GM23248 (cell line): ENCODE results near the gene ST3GAL2. TPM values are rescaled to one million over a fixed set of nuclear protein-coding genes. Genes with fewer than 3 reads are reported as not detected.

ENCODE experiments used
- DNase-seq: peaks from one replicate; pipeline ENCODE4 v3.0.0-alpha.2; 2015
- H2AFZ ChIP-seq: fragments of 200-600 bp; sonication (generic); 2 replicates; pipeline ENCODE4 v1.6.1; 2016; ENCODE audit warnings: antibody characterized with exemption
- H3F3A ChIP-seq: fragments of 200-600 bp; sonication (generic); 2 replicates; pipeline ENCODE4 v1.6.1; 2016; ENCODE audit warnings: mild to moderate bottlenecking, antibody characterized with exemption, mixed run types; ENCODE audit not compliant: insufficient read depth
- H3K27ac ChIP-seq: fragments of 200-600 bp; sonication (generic); 2 replicates; pipeline ENCODE4 v1.5.1; 2016; ENCODE audit warnings: mild to moderate bottlenecking
- H3K27me3 ChIP-seq: fragments of 200-600 bp; sonication (generic); replicated peaks from 2 replicates; pipeline ENCODE4 v1.6.1; 2016; ENCODE audit warnings: mild to moderate bottlenecking; ENCODE audit not compliant: insufficient read depth
- H3K36me3 ChIP-seq: fragments of 200-600 bp; sonication (generic); 2 replicates; pipeline ENCODE4 v1.6.1; 2016; ENCODE audit warnings: low read depth, mild to moderate bottlenecking
- H3K4me1 ChIP-seq: fragments of 200-600 bp; sonication (generic); 2 replicates; pipeline ENCODE4 v1.6.1; 2016; ENCODE audit warnings: mild to moderate bottlenecking; ENCODE audit not compliant: insufficient read depth
- H3K4me2 ChIP-seq: fragments of 200-600 bp; sonication (generic); one replicate; pipeline ENCODE4 v1.6.1; 2016; ENCODE audit warnings: mild to moderate bottlenecking; ENCODE audit not compliant: unreplicated experiment
- H3K4me3 ChIP-seq: fragments of 200-600 bp; sonication (generic); 2 replicates; pipeline ENCODE4 v1.5.1; 2016; ENCODE audit warnings: mild to moderate bottlenecking
- H3K79me2 ChIP-seq: fragments of 200-600 bp; sonication (generic); 2 replicates; pipeline ENCODE4 v1.6.1; 2016; ENCODE audit warnings: mild to moderate bottlenecking; ENCODE audit not compliant: insufficient read depth
- H3K9ac ChIP-seq: fragments of 200-600 bp; sonication (generic); 2 replicates; pipeline ENCODE4 v1.6.1; 2016; ENCODE audit warnings: mild to moderate bottlenecking
- H3K9me2 ChIP-seq: fragments of 200-600 bp; sonication (generic); 2 replicates; pipeline ENCODE4 v1.6.1; 2016; ENCODE audit warnings: mixed run types, mild to moderate bottlenecking, moderate library complexity; ENCODE audit not compliant: insufficient read depth
- H3K9me3 ChIP-seq: fragments of 200-600 bp; sonication (generic); one replicate; pipeline ENCODE4 v1.6.1; 2017; ENCODE audit warnings: low read depth
- H4K20me1 ChIP-seq: fragments of 200-600 bp; sonication (generic); 2 replicates; pipeline ENCODE4 v1.6.0; 2016; ENCODE audit not compliant: insufficient read depth
- EZH2 ChIP-seq: fragments of 200-600 bp; sonication (generic); IDR thresholded peaks from 2 replicates; pipeline ENCODE4 v1.6.1; 2018; ENCODE audit warnings: antibody characterized with exemption, mild to moderate bottlenecking; ENCODE audit not compliant: insufficient read depth, poor library complexity, severe bottlenecking
- EZH2phosphoT487 ChIP-seq: fragments of 200-600 bp; sonication (generic); IDR thresholded peaks from 2 replicates; pipeline ENCODE4 v1.6.1; 2018; ENCODE audit warnings: antibody characterized with exemption, moderate library complexity, mild to moderate bottlenecking, low read depth; ENCODE audit not compliant: insufficient read depth
- whole genome bisulfite sequencing, 2 experiments: methylation state at CpG; one replicate each; pipeline ENCODE4 v1.1.6; 2015 to 2017; ENCODE audit warnings: low lambda C conversion rate in 2 of 2, low coverage in 1 of 2; ENCODE audit errors: missing lambda C conversion rate in 2 of 2; 5-methylcytosine and 5-hydroxymethylcytosine counted together
- in situ Hi-C: fragments of 300-500 bp; cut with MboI; formaldehyde crosslinking; loops from 2 replicates; pipeline ENCODE4 v1.15.0; 2020
- polyA plus RNA-seq: library from polyadenylated mRNA; unstranded; fragments of >200 nt; fragmentation: Nextera tagmentation; extraction: Ambion mirVana; gene quantifications from 2 replicates; pipeline ENCODE4 v1.2.1, GENCODE V29; 2016
- total RNA-seq: library from RNA; depleted of rRNA; stranded (reverse); fragments of >200 nt; shearing (Covaris generic); gene quantifications from 2 replicates; pipeline ENCODE4 v1.2.3, GENCODE V29; 2014

Gene ST3GAL2
- total and polyA plus RNA-seq, 2 experiments from 2014 or later = 10.8 to 32.5 TPM

GRCh38 chr16:70473446-70474319 lies 34.8 kb upstream of the ST3GAL2 start:
- no peaks in the 10 kb centered on the region for H3K79me2 ChIP-seq
- no peak overlapping the region for H3K4me3 ChIP-seq
- no peaks in the 10 kb centered on the region for H3K27me3 ChIP-seq
- WGBS, 2 experiments = 90 to 93% methylated on average over 21 of the region's 21 CpGs
- H3K4me1 ChIP-seq = peaks cover 11% of the 10 kb centered on the region
- no peak overlapping the region for H3K27ac ChIP-seq
- H2AFZ ChIP-seq = no peak overlapping the region
- no peak for DNase-seq
- no peak for TF ChIP-seq EZH2
- no peak for TF ChIP-seq EZH2phosphoT487
- no peaks in the 10 kb centered on the region for H3K36me3 ChIP-seq
- no peaks in the 10 kb centered on the region for H3K9me2 ChIP-seq
- no peaks in the 10 kb centered on the region for H3K9me3 ChIP-seq
- H3K9ac ChIP-seq = no peak overlapping the region
- in situ Hi-C loops = no loop called here
- no peaks in the 10 kb centered on the region for H4K20me1 ChIP-seq
- H3K4me2 ChIP-seq = no peak overlapping the region
- H3F3A ChIP-seq = no peaks in the 10 kb centered on the region; the same call in 1 of the 2 replicates

- in situ Hi-C loops = no loop called here
- TF ChIP-seq EZH2phosphoT487 (no peak), EZH2 (no peak)
- Histone ChIP-seq H2AFZ (no peak overlapping the region), H3K4me2 (no peak overlapping the region), H3K36me3 (no peaks in the 10 kb centered on the region), H3F3A (no peaks in the 10 kb centered on the region; the same call in 1 of the 2 replicates), H3K4me3 (no peak overlapping the region), H3K9me3 (no peaks in the 10 kb centered on the region), H3K79me2 (no peaks in the 10 kb centered on the region), H4K20me1 (no peaks in the 10 kb centered on the region), H3K27me3 (no peaks in the 10 kb centered on the region), H3K9ac (no peak overlapping the region), H3K4me1 (peaks cover 11% of the 10 kb centered on the region), H3K9me2 (no peaks in the 10 kb centered on the region), H3K27ac (no peak overlapping the region)
- DNase-seq = no peak
- WGBS, 2 experiments = 88 to 92% methylated on average over 20 to 28 of the region's 28 CpGs
Observed at GRCh38 chr16:70472786-70473433, 34.0 kb upstream of the ST3GAL2 start.

- H3K27me3 ChIP-seq = no peaks in the 10 kb centered on the region
- no peak overlapping the region for H3K4me3 ChIP-seq
- H3F3A ChIP-seq = no peaks in the 10 kb centered on the region
- no peak overlapping the region for H3K9ac ChIP-seq
- no peaks in the 10 kb centered on the region for H3K79me2 ChIP-seq
- H4K20me1 ChIP-seq = no peaks in the 10 kb centered on the region
- H3K4me1 ChIP-seq = no peaks in the 10 kb centered on the region
- TF ChIP-seq EZH2 (no peak), EZH2phosphoT487 (no peak)
- in situ Hi-C loops = no loop called here
- peak; percentile 28 for DNase-seq
- no peaks in the 10 kb centered on the region for H3K36me3 ChIP-seq
- no peak overlapping the region for H2AFZ ChIP-seq
- H3K27ac ChIP-seq = no peak overlapping the region
- no peaks in the 10 kb centered on the region for H3K9me2 ChIP-seq
- H3K4me2 ChIP-seq = no peak overlapping the region
- 73 to 75% methylated on average over 16 to 17 of the region's 17 CpGs for WGBS, 2 experiments
- no peaks in the 10 kb centered on the region for H3K9me3 ChIP-seq
Observed at GRCh38 chr16:70470927-70471341, 32.0 kb upstream of the ST3GAL2 start.

GRCh38 chr16:70470141-70470926 lies 31.4 kb upstream of the ST3GAL2 start:
- H2AFZ ChIP-seq = no peak overlapping the region
- H3K4me1 ChIP-seq = no peaks in the 10 kb centered on the region
- H3F3A ChIP-seq = no peaks in the 10 kb centered on the region
- no peaks in the 10 kb centered on the region for H3K9me3 ChIP-seq
- no peaks in the 10 kb centered on the region for H4K20me1 ChIP-seq
- no peak overlapping the region for H3K4me3 ChIP-seq
- no peak overlapping the region for H3K4me2 ChIP-seq
- WGBS, 2 experiments = 88 to 91% methylated on average over 10 of the region's 10 CpGs
- DNase-seq = no peak
- no peaks in the 10 kb centered on the region for H3K36me3 ChIP-seq
- H3K79me2 ChIP-seq = no peaks in the 10 kb centered on the region
- no peak overlapping the region for H3K9ac ChIP-seq
- in situ Hi-C loops = no loop called here
- TF ChIP-seq EZH2 (no peak), EZH2phosphoT487 (no peak)
- no peak overlapping the region for H3K27ac ChIP-seq
- H3K9me2 ChIP-seq = no peaks in the 10 kb centered on the region
- no peaks in the 10 kb centered on the region for H3K27me3 ChIP-seq
